HS-5 (cell line): ENCODE measurements around the gene DNAH2.

Experiments
- DNase-seq: peaks from one replicate; pipeline ENCODE4 v3.0.0-alpha.2; 2012; ENCODE audit warnings: low read depth

DNAH2 gene

DNA sequence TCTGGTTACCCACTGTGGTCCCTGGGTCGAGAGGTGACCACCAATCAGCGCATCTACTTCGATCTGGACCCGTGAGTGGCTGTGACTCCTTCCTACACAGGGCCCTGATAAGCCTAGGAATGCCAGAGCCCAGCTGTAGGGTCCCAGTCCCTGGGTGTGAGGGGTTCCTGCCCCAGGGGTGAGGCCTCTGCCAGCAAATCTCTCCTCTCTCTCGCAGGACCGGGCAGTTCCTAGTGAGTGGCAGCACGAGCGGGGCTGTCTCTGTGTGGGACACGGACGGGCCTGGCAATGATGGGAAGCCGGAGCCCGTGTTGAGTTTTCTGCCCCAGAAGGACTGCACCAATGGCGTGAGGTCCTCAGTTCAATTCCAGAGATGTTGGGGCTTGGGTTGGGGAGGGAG, 14.8 kb upstream of the DNAH2 start:
- DNase-seq: no peak

DNA sequence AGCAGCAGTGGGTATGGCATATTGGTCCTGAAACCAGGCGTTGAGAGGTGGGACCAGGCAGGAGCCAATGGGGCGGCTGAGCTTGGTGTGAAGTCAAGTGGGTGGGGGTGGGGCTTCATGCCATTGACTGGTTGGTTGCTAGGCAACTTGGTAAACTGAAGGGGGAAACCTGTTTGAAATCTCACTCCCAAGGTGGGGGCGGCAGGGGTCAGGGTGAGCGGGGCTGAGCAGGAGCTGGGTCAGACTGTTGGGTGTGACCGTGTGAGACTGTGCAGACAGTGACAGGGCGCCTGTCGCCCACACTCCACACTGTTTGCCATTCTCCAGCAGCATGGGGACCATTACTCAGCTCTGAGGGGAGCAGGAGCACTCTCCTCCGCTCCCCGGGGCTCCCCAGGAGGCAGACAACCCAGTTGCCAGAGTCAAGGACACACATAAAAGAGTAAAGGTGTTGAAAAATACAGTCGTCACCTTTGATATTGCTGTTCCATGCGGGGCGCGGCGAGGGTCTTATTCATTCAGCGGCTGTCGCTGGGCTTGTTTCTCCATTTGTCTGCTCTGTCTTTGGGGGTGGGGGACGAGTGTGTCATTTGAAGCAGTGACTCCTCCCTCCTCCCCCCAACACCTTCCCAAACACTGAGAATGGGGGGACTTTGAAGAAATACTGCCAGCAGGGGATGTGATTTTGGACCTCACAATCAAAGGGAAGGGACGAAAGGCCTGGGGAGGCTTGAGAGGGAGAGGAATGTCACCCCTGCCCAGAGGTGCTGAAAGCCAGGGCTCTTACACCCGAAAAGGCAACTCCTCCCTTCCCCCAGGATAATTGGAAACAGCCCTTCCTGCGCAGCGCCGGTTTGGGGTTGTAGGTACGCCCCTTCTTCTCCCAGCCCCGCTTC, 13.7 kb upstream of the DNAH2 start:
- no peak for DNase-seq

DNA sequence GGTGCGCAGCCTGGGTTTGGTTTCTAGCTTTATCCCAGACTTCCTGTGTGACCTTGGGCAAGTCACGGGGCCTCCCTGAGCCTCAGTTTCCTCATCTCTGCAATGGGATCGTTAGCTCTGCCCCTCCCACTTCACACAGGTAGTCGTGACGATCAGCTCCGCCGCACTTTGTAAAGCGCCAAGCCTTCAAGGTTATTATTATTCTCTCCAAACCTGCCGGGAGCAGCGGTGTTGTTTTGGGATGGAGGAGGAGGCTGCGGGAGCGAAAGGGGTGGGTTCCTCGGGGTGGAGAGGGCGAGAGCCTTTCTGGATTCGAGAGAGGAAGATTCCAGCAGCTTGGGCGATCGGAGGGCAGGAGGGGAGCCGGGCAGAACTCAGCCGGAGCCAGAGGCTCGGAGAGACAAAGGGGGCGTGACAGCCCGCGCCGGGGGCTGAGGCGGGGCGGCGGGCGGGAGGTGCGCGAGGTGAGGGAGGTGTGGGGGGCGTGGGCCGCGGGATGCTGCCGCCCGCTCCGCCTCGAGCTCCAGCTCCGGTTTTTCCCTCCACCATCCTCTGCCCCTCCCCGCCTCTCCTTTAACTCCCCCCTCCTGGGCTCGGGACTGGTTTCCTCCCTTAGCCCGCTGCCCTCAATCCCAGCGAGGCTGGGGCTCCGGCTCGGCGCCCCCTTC, 12.8 kb upstream of the DNAH2 start, which contains the start of gene EFNB3:
Gene EFNB3 (plus strand): TSS at position 602 of the 668 bp plus-strand sequence. CDS start 397 bp downstream, outside the sequence.
- DNase-seq: no peak

DNA sequence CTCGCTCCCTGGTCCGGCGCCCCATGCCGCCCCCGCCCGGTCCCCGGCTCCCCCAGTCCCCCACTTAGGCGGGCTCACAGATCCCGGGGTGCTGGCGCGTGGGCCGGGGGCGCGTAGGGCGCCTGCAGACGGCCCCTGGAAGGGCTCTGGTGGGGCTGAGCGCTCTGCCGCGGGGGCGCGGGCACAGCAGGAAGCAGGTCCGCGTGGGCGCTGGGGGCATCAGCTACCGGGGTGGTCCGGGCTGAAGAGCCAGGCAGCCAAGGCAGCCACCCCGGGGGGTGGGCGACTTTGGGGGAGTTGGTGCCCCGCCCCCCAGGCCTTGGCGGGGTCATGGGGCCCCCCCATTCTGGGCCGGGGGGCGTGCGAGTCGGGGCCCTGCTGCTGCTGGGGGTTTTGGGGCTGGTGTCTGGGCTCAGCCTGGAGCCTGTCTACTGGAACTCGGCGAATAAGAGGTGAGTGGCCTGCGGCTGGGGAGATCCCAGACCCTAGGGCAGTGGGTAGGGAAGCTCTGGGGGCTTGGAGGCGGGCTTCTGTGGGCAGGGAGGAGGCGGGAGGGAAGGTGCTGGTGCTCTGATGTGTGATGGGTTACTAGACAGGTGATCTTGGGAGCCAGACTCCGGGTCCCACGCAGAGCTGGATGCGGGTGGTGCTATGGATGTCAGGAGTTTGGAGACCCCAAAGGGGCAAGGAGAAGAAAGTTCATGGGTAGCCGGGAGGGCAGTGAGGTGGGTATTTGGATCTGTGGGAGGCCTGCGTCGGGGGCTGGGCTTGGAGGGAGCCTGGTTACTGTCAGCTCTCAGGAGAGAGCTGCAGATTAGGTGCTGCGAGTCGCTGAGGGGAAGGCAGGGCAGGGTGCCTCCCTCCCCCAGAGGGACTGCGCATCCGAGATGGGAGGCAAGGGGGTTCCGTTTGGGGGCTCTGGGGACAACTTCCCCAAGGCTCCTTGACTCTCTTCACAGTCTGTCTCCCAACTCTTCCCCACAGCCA, 12.0 kb upstream of the DNAH2 start:
- DNase-seq: no peak

DNA sequence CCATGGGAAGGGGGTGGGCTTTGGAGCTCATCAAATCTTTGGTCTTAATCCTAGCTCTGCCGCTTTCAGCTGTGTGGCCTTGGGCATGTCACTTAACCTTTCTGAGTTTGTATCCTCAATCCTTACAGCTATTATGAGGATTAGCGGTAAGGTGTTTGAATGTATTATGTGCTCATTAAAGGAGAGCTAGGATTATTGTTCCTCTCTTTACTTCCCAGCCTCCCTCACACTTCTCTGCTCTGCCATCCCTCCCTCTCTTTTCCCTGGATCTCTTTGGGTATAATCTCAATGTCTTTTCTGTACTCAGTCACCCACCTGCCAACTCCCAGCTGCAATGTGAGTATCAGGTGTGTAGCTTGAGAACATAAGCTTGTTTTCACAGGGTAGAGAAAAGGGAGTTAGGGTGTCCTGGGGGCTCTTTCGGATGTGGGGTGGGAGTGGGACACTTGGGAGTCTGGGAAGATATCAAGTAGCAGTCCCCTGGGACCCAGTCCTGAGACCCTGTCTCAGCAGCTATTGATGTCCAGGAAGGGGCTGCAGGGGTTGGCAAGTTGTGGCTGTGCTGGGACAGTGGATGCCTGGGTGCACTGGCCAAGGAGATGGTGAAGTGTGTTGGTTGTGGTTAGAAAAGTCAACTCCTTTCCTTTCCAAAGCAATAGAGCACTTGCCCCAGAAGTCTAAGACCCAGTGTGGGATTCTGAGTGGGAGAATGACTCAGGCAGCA, 10.8 kb upstream of the DNAH2 start:
- DNase-seq: no peak

DNA sequence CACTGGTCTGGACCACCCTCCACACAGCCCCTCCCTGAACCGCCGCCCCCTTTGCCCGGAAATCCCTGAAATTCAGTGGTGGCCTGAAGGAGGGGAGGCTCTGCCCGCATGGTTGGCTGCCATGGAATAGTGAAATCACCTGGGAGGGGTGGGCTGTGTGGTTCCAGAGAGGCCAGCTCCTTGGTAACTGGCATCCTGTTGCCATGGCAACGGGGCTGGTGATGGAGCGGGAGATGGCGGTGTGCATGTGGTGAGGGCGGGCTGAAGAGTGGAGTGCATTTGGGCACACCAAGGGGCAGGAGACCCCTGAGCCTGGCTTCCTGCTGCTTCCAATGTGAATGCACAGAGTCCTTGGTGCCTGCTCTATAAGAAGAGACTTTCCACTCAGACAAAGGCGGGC, 10.1 kb upstream of the DNAH2 start:
- DNase-seq: no peak

DNA sequence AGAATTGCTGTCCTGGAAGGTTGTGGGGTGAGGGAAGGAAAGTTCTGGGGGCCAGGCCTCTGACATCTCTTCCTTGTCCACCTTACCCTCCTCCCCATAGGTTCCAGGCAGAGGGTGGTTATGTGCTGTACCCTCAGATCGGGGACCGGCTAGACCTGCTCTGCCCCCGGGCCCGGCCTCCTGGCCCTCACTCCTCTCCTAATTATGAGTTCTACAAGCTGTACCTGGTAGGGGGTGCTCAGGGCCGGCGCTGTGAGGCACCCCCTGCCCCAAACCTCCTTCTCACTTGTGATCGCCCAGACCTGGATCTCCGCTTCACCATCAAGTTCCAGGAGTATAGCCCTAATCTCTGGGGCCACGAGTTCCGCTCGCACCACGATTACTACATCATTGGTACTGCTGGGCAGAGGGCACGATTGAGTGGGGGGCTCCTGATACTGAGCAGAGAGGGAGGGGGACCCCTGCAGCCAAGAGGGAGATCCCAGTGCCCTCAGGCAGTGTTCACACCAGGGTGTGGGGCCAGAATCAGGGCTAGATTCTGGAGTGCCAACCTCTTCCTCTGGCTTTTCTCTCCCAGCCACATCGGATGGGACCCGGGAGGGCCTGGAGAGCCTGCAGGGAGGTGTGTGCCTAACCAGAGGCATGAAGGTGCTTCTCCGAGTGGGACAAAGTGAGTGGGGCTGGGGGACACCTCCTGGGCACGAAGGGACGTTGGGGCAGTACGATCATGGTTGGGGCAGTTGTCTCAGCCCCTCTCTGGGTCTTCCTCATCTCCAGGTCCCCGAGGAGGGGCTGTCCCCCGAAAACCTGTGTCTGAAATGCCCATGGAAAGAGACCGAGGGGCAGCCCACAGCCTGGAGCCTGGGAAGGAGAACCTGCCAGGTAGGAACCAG, 9.4 kb upstream of the DNAH2 start:
- DNase-seq: no peak

DNA sequence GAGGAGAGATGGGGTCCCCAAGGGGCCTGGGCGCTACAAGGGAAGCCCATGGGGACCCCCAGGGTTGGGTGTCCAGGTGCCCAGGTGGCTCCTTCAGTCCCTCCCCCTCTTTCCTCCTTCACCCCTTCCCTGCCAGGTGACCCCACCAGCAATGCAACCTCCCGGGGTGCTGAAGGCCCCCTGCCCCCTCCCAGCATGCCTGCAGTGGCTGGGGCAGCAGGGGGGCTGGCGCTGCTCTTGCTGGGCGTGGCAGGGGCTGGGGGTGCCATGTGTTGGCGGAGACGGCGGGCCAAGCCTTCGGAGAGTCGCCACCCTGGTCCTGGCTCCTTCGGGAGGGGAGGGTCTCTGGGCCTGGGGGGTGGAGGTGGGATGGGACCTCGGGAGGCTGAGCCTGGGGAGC, 8.5 kb upstream of the DNAH2 start:
- DNase-seq: no peak

DNA sequence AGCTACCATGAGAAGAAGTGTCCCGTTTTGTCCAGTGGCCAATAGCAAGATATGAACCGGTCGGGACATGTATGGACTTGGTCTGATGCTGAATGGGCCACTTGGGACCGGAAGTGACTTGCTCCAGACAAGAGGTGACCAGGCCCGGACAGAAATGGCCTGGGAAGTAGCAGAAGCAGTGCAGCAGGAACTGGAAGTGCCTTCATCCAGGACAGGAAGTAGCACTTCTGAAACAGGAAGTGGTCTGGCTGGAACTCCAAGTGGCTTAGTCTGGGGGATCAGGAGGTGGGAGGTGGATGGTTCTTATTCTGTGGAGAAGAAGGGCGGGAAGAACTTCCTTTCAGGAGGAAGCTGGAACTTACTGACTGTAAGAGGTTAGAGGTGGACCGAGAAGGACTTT, 7.2 kb upstream of the DNAH2 start:
- no peak for DNase-seq

DNA sequence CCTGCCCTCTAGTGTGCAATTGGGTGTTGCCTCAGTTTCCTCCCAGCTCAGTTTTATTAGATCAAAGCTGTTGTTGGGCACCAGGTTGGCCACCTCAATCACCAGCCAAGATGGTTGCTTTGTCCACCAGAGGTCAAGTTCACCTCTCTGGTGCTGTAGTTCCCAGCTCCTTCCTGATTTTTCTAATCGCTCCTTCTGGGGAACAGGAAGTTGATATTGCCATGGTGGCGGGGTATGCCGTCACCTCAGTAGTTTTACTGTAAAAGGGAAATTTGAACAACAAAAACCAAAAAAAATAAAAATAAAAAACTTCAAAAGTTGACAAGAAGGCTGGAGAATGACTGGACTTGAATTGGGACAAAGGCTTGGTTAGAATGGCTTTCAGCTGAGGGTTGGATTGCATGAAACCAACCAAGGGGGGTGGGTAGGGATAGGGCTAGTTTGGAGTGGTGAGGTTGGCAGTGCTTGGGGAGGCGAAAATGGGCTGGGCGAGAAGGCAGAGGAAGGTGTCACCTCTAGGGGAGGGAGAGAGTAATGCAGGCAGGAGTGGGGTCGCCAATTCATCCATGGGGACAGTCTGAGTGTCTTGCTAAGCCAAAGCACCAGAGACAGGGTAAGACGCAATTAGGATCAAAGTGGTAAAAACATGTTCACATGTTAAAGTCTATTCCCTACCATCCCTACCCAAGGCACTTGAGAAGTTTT, 6.3 kb upstream of the DNAH2 start:
- DNase-seq: no peak

DNA sequence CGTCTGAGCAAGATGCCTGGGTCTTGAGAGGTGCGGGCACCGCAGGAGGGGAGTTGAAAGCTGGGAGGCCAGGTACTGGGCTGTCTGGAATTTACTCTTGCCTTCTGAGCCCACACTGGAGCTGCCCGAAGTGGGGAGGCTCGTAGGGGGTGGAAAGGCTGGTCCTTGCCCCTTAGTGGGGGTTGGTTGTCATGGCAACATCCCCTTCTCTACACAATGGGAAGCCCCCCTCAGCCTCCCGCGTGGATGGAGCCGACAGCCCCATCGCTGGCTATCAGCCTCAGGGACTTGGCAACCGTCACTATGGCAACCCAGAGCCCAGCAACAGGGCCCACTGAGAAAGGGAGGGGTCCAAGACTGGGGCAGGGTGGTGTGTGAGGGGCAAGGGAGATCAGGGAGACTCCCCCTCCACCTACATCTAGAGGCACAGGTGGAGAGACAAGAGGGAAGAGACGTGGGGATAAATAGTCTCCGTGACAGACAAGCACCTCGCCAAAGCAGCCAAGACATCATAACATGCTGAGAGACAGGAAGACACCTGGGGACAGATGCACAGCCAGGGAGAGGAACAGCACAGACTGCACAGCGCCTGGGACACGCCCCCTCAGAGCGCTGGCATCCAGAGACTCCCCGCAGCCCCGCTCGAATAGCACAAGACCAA, 5.3 kb upstream of the DNAH2 start:
- DNase-seq: no peak

DNA sequence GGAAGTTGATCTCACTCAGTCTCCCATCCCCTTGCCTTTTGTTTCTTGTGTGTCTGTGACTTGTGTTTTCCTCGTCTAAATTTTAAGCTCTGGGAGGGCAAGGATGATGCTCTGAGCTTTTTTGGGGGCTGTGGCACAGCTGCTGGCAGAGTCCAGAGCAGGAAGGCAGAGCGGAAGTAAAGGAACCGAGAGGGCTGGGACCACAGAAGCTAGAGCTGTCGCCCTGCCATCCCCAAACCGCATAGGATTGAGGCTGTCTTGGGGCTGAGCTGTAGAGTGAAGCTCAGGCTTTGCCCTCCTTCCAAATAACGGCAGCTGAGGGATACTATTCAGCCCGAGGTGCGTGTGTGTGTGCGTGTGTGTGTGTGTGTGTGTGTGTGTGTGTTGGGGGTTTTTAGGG, 3.8 kb upstream of the DNAH2 start:
- DNase-seq: no peak

DNA sequence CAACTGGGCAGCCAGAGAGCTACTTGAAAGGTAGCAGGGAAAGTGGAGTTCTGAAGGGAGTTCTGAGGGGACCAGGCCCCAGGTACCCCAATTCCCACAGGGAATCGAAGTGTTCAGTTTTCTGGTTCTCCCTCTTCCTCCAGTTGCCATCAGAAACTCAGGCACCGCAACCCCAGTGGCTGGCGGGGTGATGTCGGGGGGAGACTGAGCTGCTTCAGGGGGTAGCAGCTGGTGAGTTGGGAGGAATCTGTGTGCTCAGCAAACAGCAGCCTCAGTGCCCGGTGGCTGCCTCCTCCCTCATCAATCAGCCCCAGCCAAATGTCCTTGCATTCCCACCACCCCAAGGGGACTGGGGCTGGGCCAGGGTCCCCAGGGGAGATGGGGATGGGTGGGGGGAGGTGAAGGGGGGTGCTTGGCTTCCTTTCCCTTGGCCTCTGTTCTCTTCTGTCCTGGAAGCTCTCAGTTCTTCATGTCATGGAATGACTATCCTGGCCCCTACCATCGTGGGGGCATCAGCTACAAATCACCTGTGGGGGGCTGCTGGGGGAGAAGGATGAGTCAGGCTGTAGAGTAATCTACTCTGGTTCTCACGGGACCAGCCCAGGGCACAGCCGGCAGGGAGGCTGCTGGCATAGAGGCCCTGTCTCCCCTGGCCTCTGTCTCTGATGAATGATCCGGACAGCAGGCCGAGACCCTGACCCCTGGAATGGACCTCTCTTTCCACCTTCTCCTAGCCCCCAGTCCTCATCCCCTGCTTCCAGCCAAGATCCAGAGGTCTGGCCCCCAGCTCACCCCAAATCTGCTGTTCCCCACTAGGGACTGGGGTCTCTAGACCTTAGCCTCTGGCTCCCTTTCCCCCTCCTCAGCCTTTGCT, 2.6 kb upstream of the DNAH2 start:
- DNase-seq: no peak

DNA sequence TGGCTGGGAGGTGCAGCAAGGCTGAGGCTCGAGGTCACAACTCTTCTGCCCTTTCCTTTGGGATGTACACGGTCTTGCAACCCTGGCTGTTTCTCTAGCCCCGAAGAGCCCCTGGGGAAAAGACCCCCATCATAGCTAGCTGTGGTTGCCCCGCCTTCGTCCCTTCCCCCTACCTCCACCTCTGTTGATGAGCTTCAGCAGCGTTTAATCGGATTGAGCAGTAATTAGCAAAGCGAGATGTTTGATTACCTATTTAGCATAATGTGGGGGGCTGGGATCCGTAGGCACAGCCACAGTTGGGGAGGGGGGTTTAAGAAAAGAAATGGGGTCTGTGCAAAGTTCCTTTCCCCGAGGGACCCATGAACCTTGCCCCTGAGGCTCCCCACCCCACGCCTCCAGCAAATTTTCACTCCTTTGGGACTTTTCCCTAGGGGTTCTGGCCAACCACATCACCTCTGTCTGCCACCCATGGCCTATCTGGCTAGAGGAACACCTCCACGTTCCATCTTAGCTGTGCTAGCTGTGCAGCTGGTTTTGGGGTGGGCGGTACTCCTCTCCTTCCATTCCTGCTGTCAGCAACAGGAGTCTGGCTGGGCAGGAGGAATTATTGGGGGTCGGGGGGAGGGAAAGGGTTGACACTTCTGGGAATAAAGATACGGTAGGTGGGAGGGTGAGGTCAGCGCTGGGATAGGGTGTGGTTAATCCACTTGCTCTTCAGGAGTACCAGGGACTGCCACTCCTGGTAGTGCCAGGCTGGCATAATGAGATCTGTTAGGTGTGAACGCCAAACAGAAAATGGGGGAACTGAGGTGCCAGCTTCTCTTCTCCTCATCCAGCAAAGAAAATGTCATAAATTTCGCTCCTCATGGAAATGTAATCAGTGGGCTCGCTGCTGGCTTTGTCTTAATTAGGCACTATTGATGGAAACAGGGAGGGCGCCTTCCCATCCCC, 1.3 kb upstream of the DNAH2 start:
- DNase-seq: no peak

DNA sequence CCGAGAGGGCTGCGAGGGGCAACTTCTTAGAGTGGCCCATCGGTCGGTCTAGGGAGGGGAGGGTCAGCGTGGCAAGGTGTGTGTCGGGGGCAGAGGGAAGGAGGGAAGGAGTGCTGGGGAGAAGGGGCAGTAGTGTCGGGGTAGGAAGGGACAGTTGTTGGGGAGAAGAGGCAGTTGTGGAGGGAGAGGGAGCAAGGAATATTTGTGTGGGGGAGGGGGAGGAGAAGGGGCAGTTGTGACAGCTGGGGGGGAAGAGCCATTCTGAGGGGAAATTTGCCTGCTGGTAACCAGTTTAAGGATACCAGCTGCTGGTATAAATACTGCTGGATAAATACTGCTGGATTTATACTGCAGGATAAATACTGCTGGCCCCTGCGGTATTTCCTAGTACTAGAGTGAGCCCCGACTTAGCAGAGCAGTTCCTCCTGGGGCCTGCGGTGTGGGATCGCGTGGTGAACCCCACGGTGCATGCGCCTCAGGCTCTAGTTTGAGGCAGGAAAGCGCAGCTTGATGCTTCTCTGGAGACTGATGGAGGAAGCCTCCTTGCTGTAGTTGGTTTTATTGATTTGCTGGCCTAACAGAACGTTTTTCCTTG, 309 bp downstream of the DNAH2 start:
- no peak for DNase-seq

DNA sequence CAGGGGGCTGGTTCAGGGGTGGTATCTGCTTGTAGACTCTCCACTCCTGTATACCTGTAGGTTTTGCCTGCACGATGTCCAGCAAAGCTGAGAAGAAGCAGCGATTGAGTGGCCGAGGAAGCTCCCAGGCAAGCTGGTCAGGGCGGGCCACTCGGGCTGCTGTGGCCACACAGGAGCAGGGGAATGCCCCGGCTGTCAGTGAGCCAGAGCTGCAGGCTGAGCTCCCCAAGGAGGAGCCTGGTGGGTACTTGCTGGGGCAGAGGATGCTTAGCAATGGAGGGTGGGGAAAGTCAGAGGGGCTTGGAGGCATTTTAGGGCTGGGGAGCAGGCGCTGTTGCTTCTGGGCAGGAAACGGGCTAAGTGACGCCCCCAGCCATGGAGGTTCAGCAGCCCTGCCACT, 2.1 kb downstream of the DNAH2 start:
- DNase-seq: no peak

DNA sequence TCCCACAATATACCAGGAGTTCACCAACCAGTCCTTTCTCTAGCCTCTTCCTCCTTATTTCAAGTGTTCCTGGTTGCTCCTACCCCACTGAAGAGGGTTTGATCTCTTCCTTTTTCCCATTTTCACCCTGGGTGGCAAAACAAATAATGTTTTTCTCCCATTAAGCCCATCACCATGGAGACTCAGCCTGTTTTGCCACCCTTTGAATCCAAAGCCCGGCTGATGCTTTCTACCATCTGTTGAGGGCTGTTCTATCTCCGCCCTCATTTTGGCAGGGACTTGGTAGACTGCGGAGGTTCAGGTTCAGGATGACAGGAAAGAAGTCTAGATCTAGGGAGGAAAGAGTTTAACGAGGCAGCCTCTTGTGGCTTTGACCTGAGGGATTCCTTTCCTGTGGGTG, 2.6 kb downstream of the DNAH2 start:
- no peak for DNase-seq
